Measurements from ENCODE around the gene CAMKK1. TPM values are rescaled to one million over a fixed set of nuclear protein-coding genes. Genes with fewer than 3 reads are reported as not detected.

The CAMKK1 gene
- total and polyA plus RNA-seq, 9 of the 15 experiments (the other 6 are each of a cell fraction or from before 2014, with no cell fraction given), result 0.34 to 7.5 (median 4.9) TPM

DNA sequence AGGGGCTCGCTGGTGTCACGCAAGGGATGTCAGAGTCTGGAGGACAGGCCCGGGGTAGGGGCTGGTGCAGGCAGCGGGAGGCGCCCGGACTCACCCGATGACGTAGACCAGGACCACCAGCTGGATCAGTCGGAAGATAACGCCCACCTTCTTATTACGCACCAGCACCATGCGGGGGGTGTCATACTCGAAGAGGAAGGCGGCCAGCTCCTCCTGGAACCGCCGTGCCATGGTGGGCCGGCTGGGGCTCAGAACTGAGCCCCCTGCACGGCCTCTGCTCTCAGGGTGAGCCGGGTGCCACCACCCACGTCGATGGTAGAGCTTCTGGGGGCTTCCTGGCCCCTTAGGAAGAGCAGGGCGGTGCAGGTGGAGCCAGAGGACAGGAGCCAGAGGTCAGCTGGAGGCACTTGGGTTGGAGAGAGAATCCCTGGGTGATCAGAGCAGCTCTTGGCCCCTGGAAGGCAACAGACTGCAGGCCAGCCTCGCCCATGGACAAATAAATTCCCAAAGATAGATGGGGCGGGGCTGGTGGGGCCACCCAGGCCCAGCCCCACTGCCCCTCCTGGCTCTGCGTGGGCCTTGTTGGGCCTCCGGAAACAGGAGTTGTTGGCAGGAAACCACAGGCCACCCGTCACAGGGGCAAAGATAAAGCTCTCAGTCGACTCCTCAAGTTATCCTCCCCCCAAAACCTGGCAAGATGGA, 23.3 kb upstream of the CAMKK1 start, which contains the start of gene P2RX1 (continued):
- TF ChIP-seq, protein P1, sequence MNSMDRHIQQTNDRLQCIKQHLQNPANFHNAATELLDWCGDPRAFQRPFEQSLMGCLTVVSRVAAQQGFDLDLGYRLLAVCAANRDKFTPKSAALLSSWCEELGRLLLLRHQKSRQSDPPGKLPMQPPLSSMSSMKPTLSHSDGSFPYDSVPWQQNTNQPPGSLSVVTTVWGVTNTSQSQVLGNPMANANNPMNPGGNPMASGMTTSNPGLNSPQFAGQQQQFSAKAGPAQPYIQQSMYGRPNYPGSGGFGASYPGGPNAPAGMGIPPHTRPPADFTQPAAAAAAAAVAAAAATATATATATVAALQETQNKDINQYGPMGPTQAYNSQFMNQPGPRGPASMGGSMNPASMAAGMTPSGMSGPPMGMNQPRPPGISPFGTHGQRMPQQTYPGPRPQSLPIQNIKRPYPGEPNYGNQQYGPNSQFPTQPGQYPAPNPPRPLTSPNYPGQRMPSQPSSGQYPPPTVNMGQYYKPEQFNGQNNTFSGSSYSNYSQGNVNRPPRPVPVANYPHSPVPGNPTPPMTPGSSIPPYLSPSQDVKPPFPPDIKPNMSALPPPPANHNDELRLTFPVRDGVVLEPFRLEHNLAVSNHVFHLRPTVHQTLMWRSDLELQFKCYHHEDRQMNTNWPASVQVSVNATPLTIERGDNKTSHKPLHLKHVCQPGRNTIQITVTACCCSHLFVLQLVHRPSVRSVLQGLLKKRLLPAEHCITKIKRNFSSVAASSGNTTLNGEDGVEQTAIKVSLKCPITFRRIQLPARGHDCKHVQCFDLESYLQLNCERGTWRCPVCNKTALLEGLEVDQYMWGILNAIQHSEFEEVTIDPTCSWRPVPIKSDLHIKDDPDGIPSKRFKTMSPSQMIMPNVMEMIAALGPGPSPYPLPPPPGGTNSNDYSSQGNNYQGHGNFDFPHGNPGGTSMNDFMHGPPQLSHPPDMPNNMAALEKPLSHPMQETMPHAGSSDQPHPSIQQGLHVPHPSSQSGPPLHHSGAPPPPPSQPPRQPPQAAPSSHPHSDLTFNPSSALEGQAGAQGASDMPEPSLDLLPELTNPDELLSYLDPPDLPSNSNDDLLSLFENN (IDR thresholded peaks at IDR 0.05; ENCODE audit: low read depth in 2 of 2, low read length in 2 of 2), result peak in 1 of 2 experiments; percentile 38; a peak in 1 of 4 replicates
- TF ChIP-seq ESRRA (IDR thresholded peaks at IDR 0.05; ENCODE audit: borderline replicate concordance, low read depth) (peak; percentile 33; the same call in 1 of the 2 replicates), CBFB (CRISPR knock-in tag; IDR thresholded peaks at IDR 0.05) (no peak), TCF3 (CRISPR knock-in tag; IDR thresholded peaks at IDR 0.05) (peak; percentile 33; the same call in 1 of the 2 replicates), TCF7L2 (IDR thresholded peaks at IDR 0.05; ENCODE audit: low read depth, low read length) (no peak), ZC3H11A (IDR thresholded peaks at IDR 0.05; ENCODE audit: low read depth, low read length) (no peak), HNRNPUL1 (IDR thresholded peaks at IDR 0.05; ENCODE audit: low read length) (no peak), ZNF184 (CRISPR knock-in tag; IDR thresholded peaks at IDR 0.05) (no peak), MBD2 (IDR thresholded peaks at IDR 0.05; ENCODE audit: borderline replicate concordance, low read depth) (0 out of 2 replicates have a peak, but pooled peaks have one; percentile 27), ZNF507 (tag; conservative IDR thresholded peaks at IDR 0.05) (no peak), CBX1 (IDR thresholded peaks at IDR 0.05; ENCODE audit: low read depth) (0 out of 2 replicates have a peak, but pooled peaks have one; percentile 71)
- TF ChIP-seq, protein P2, sequence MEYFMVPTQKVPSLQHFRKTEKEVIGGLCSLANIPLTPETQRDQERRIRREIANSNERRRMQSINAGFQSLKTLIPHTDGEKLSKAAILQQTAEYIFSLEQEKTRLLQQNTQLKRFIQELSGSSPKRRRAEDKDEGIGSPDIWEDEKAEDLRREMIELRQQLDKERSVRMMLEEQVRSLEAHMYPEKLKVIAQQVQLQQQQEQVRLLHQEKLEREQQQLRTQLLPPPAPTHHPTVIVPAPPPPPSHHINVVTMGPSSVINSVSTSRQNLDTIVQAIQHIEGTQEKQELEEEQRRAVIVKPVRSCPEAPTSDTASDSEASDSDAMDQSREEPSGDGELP (CRISPR knock-in tag; IDR thresholded peaks at IDR 0.05; ENCODE audit: borderline replicate concordance), result peak; percentile 74
- TF ChIP-seq, protein P3, sequence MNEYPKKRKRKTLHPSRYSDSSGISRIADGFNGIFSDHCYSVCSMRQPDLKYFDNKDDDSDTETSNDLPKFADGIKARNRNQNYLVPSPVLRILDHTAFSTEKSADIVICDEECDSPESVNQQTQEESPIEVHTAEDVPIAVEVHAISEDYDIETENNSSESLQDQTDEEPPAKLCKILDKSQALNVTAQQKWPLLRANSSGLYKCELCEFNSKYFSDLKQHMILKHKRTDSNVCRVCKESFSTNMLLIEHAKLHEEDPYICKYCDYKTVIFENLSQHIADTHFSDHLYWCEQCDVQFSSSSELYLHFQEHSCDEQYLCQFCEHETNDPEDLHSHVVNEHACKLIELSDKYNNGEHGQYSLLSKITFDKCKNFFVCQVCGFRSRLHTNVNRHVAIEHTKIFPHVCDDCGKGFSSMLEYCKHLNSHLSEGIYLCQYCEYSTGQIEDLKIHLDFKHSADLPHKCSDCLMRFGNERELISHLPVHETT (CRISPR knock-in tag; conservative IDR thresholded peaks at IDR 0.05 in 1 of 2, IDR thresholded peaks at IDR 0.05 in 1 of 2), result no peak
- TF ChIP-seq, protein P4, sequence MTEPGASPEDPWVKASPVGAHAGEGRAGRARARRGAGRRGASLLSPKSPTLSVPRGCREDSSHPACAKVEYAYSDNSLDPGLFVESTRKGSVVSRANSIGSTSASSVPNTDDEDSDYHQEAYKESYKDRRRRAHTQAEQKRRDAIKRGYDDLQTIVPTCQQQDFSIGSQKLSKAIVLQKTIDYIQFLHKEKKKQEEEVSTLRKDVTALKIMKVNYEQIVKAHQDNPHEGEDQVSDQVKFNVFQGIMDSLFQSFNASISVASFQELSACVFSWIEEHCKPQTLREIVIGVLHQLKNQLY (CRISPR knock-in tag; conservative IDR thresholded peaks at IDR 0.05), result no peak
- TF ChIP-seq, protein P5, sequence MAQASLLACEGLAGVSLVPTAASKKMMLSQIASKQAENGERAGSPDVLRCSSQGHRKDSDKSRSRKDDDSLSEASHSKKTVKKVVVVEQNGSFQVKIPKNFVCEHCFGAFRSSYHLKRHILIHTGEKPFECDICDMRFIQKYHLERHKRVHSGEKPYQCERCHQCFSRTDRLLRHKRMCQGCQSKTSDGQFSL (CRISPR knock-in tag; IDR thresholded peaks at IDR 0.05), result 0 out of 2 replicates have a peak, but pooled peaks have one; percentile 18
- TF ChIP-seq, protein P5 (tag; IDR thresholded peaks at IDR 0.05), result no peak
- TF ChIP-seq, protein P6, sequence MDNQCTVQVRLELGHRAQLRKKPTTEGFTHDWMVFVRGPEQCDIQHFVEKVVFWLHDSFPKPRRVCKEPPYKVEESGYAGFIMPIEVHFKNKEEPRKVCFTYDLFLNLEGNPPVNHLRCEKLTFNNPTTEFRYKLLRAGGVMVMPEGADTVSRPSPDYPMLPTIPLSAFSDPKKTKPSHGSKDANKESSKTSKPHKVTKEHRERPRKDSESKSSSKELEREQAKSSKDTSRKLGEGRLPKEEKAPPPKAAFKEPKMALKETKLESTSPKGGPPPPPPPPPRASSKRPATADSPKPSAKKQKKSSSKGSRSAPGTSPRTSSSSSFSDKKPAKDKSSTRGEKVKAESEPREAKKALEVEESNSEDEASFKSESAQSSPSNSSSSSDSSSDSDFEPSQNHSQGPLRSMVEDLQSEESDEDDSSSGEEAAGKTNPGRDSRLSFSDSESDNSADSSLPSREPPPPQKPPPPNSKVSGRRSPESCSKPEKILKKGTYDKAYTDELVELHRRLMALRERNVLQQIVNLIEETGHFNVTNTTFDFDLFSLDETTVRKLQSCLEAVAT (IDR thresholded peaks at IDR 0.05), result no peak
